ENCODE results near the gene OSR1.

DNA sequence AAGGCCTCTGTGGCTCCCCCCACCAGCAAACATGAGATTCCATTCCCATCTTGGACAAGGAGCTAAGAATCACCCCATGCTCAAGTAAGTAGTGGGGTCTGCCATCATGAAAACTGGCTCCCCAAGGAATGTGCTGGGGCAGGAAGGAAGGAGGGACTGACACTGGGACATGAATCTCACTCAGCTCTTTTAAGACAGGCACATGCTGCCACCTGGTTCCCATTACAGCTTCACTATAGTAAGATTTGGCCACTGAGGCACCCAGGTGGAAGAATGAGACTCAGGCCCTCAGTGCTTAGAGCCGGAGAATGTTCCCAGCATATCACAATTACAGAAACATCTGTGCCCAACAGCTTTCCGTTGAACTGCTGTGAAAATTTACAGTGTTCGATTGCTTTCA is 38.7 kb downstream of the OSR1 start:
- no peak for TF ChIP-seq POLR2A (IDR thresholded peaks at IDR 0.05)
- TF ChIP-seq, protein P1, sequence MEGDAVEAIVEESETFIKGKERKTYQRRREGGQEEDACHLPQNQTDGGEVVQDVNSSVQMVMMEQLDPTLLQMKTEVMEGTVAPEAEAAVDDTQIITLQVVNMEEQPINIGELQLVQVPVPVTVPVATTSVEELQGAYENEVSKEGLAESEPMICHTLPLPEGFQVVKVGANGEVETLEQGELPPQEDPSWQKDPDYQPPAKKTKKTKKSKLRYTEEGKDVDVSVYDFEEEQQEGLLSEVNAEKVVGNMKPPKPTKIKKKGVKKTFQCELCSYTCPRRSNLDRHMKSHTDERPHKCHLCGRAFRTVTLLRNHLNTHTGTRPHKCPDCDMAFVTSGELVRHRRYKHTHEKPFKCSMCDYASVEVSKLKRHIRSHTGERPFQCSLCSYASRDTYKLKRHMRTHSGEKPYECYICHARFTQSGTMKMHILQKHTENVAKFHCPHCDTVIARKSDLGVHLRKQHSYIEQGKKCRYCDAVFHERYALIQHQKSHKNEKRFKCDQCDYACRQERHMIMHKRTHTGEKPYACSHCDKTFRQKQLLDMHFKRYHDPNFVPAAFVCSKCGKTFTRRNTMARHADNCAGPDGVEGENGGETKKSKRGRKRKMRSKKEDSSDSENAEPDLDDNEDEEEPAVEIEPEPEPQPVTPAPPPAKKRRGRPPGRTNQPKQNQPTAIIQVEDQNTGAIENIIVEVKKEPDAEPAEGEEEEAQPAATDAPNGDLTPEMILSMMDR (IDR thresholded peaks at IDR 0.05): no peak

Measured in esophagus squamous epithelium (tissue), 4 donors.